GM23248 (cell line): Measurements from ENCODE around the gene APOL2. TPM values are rescaled to one million over a fixed set of nuclear protein-coding genes. Genes with fewer than 3 reads are reported as not detected.

Experiments
- DNase-seq: peaks from one replicate; pipeline ENCODE4 v3.0.0-alpha.2; 2015
- H2AFZ ChIP-seq: fragments of 200-600 bp; sonication (generic); 2 replicates; pipeline ENCODE4 v1.6.1; 2016; ENCODE audit warnings: antibody characterized with exemption
- H3F3A ChIP-seq: fragments of 200-600 bp; sonication (generic); 2 replicates; pipeline ENCODE4 v1.6.1; 2016; ENCODE audit warnings: mild to moderate bottlenecking, antibody characterized with exemption, mixed run types; ENCODE audit not compliant: insufficient read depth
- H3K27ac ChIP-seq: fragments of 200-600 bp; sonication (generic); 2 replicates; pipeline ENCODE4 v1.5.1; 2016; ENCODE audit warnings: mild to moderate bottlenecking
- H3K27me3 ChIP-seq: fragments of 200-600 bp; sonication (generic); replicated peaks from 2 replicates; pipeline ENCODE4 v1.6.1; 2016; ENCODE audit warnings: mild to moderate bottlenecking; ENCODE audit not compliant: insufficient read depth
- H3K36me3 ChIP-seq: fragments of 200-600 bp; sonication (generic); 2 replicates; pipeline ENCODE4 v1.6.1; 2016; ENCODE audit warnings: low read depth, mild to moderate bottlenecking
- H3K4me1 ChIP-seq: fragments of 200-600 bp; sonication (generic); 2 replicates; pipeline ENCODE4 v1.6.1; 2016; ENCODE audit warnings: mild to moderate bottlenecking; ENCODE audit not compliant: insufficient read depth
- H3K4me2 ChIP-seq: fragments of 200-600 bp; sonication (generic); one replicate; pipeline ENCODE4 v1.6.1; 2016; ENCODE audit warnings: mild to moderate bottlenecking; ENCODE audit not compliant: unreplicated experiment
- H3K4me3 ChIP-seq: fragments of 200-600 bp; sonication (generic); 2 replicates; pipeline ENCODE4 v1.5.1; 2016; ENCODE audit warnings: mild to moderate bottlenecking
- H3K79me2 ChIP-seq: fragments of 200-600 bp; sonication (generic); 2 replicates; pipeline ENCODE4 v1.6.1; 2016; ENCODE audit warnings: mild to moderate bottlenecking; ENCODE audit not compliant: insufficient read depth
- H3K9ac ChIP-seq: fragments of 200-600 bp; sonication (generic); 2 replicates; pipeline ENCODE4 v1.6.1; 2016; ENCODE audit warnings: mild to moderate bottlenecking
- H3K9me2 ChIP-seq: fragments of 200-600 bp; sonication (generic); 2 replicates; pipeline ENCODE4 v1.6.1; 2016; ENCODE audit warnings: mixed run types, mild to moderate bottlenecking, moderate library complexity; ENCODE audit not compliant: insufficient read depth
- H3K9me3 ChIP-seq: fragments of 200-600 bp; sonication (generic); one replicate; pipeline ENCODE4 v1.6.1; 2017; ENCODE audit warnings: low read depth
- H4K20me1 ChIP-seq: fragments of 200-600 bp; sonication (generic); 2 replicates; pipeline ENCODE4 v1.6.0; 2016; ENCODE audit not compliant: insufficient read depth
- EZH2 ChIP-seq: fragments of 200-600 bp; sonication (generic); IDR thresholded peaks from 2 replicates; pipeline ENCODE4 v1.6.1; 2018; ENCODE audit warnings: antibody characterized with exemption, mild to moderate bottlenecking; ENCODE audit not compliant: insufficient read depth, poor library complexity, severe bottlenecking
- EZH2phosphoT487 ChIP-seq: fragments of 200-600 bp; sonication (generic); IDR thresholded peaks from 2 replicates; pipeline ENCODE4 v1.6.1; 2018; ENCODE audit warnings: antibody characterized with exemption, moderate library complexity, mild to moderate bottlenecking, low read depth; ENCODE audit not compliant: insufficient read depth
- WGBS, 2 experiments: methylation state at CpG; one replicate each; pipeline ENCODE4 v1.1.6; 2015 to 2017; ENCODE audit warnings: low lambda C conversion rate in 2 of 2, low coverage in 1 of 2; ENCODE audit errors: missing lambda C conversion rate in 2 of 2; 5-methylcytosine and 5-hydroxymethylcytosine counted together
- in situ Hi-C: fragments of 300-500 bp; cut with MboI; formaldehyde crosslinking; loops from 2 replicates; pipeline ENCODE4 v1.15.0; 2020
- polyA plus RNA-seq: library from polyadenylated mRNA; unstranded; fragments of >200 nt; fragmentation: Nextera tagmentation; extraction: Ambion mirVana; gene quantifications from 2 replicates; pipeline ENCODE4 v1.2.1, GENCODE V29; 2016
- total RNA-seq: library from RNA; depleted of rRNA; stranded (reverse); fragments of >200 nt; shearing (Covaris generic); gene quantifications from 2 replicates; pipeline ENCODE4 v1.2.3, GENCODE V29; 2014

APOL2 gene
- total and polyA plus RNA-seq, 2 experiments from 2014 or later = 28.4 to 37.7 TPM

GRCh38 chr22:36259615-36260300, 20.4 kb upstream of the APOL2 start:
- Histone ChIP-seq H4K20me1 (no peaks in the 10 kb centered on the region), H3K4me3 (no peak overlapping the region), H3F3A (peaks cover 5% of the 10 kb centered on the region; the same call in 1 of the 2 replicates), H3K4me2 (no peak overlapping the region), H3K9ac (no peak overlapping the region), H3K27ac (no peak overlapping the region), H3K79me2 (no peaks in the 10 kb centered on the region), H3K36me3 (no peaks in the 10 kb centered on the region), H2AFZ (no peak overlapping the region), H3K27me3 (no peaks in the 10 kb centered on the region), H3K4me1 (peaks cover 3% of the 10 kb centered on the region; the same call in 1 of the 2 replicates), H3K9me2 (no peaks in the 10 kb centered on the region), H3K9me3 (no peaks in the 10 kb centered on the region)
- in situ Hi-C loops = no loop called here
- TF ChIP-seq EZH2phosphoT487 (no peak), EZH2 (no peak)
- WGBS, 2 experiments = 70 to 79% methylated on average over 14 of the region's 14 CpGs
- DNase-seq = no peak

DNA sequence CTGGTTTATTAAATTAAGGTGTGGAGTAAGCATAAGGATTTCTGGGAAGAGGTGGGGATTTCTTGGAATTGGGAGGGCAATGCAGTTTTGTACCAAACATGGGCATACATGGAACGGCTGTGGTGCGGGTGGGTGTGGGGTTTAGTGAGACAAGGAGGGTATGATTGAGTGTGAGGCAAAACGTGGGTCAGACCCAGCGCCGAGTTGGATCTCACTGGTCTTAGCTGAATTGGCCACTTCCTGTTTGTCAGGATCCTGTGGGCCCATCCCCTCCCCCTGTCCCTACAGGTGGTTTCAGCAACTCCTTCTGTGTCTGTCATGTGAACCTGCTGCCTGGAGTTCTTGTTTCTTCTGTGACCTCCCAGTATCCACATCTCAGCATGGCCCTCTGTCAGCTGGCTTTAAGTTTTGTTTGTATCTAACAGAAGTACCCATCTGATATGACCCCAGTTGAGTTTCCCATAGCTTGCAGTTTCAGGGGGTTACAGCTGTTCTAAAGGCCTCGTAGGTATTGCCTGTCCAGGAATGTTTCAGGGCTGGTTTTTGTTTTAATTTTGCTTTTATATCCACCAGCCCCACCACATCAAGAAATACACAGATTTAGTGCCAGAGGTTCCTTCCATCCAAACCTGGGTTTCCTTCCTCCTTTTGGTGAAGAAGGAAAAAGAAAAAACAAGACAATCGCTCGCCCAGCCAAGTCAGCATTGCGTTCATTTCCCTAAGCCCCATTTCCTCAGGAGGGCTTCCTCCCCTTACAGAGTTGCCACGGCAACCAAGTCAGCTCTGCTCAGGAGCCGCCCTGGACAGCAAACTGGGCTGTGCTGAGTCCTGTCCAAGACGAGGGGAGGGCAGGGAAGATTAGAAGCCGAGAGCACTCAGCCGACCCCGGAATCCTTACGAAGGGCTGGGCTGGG, 19.6 kb upstream of the APOL2 start:
- DNase-seq = no peak
- Histone ChIP-seq H3K9me3 (no peaks in the 10 kb centered on the region), H3K9ac (no peak overlapping the region), H3K27me3 (no peaks in the 10 kb centered on the region), H3K4me3 (no peak overlapping the region), H4K20me1 (no peaks in the 10 kb centered on the region), H3K36me3 (no peaks in the 10 kb centered on the region), H3K4me1 (peaks cover 10% of the 10 kb centered on the region), H3K9me2 (no peaks in the 10 kb centered on the region), H2AFZ (no peak overlapping the region), H3K4me2 (no peak overlapping the region), H3F3A (peaks cover 5% of the 10 kb centered on the region; the same call in 1 of the 2 replicates), H3K27ac (no peak overlapping the region), H3K79me2 (no peaks in the 10 kb centered on the region)
- in situ Hi-C loops = no loop called here
- WGBS, 2 experiments = 72 to 83% methylated on average over 15 to 16 of the region's 16 CpGs
- TF ChIP-seq EZH2phosphoT487 = no peak
- no peak for TF ChIP-seq EZH2

GRCh38 chr22:36257948-36258670, 18.8 kb upstream of the APOL2 start:
- TF ChIP-seq EZH2phosphoT487 (no peak), EZH2 (no peak)
- H3K27me3 ChIP-seq = no peaks in the 10 kb centered on the region
- DNase-seq = no peak
- no peak overlapping the region for H3K4me2 ChIP-seq
- peaks cover 18% of the 10 kb centered on the region for H3K4me1 ChIP-seq
- H3K9ac ChIP-seq = no peak overlapping the region
- H3K9me2 ChIP-seq = no peaks in the 10 kb centered on the region
- no peaks in the 10 kb centered on the region for H4K20me1 ChIP-seq
- no peak overlapping the region for H3K4me3 ChIP-seq
- no peaks in the 10 kb centered on the region for H3K9me3 ChIP-seq
- no peaks in the 10 kb centered on the region for H3K36me3 ChIP-seq
- H2AFZ ChIP-seq = no peak overlapping the region
- H3F3A ChIP-seq = peaks cover 5% of the 10 kb centered on the region; the same call in 1 of the 2 replicates
- 85 to 91% methylated on average over 13 of the region's 13 CpGs for WGBS, 2 experiments
- H3K27ac ChIP-seq = no peak overlapping the region
- in situ Hi-C loops = no loop called here
- no peaks in the 10 kb centered on the region for H3K79me2 ChIP-seq

DNA sequence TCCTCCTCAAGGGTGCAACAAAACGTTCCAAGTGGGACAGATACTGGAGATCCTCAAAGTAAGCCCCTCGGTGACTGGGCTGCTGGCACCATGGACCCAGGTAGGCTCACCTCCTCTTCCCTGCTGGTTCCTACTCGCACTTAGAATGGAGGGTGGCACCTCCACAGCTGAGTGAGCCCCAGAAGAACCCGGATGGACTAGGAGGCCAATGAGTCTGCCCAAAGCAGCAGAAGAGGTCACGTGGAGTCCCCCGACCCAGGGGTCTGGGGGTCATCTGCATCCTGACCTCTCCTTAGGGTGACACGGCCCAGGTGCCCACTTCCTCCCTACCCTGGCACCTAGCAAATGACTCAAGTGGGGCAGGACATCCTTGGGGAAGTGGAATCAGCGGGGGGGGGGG, 18.0 kb upstream of the APOL2 start:
- Histone ChIP-seq H3K27ac (no peak overlapping the region), H2AFZ (no peak overlapping the region), H3K4me2 (no peak overlapping the region), H3K4me1 (peaks cover 19% of the 10 kb centered on the region), H3K79me2 (no peaks in the 10 kb centered on the region), H3K27me3 (no peaks in the 10 kb centered on the region), H3K9me2 (no peaks in the 10 kb centered on the region), H3K9me3 (no peaks in the 10 kb centered on the region), H3F3A (peaks cover 5% of the 10 kb centered on the region; the same call in 1 of the 2 replicates), H3K4me3 (no peak overlapping the region), H4K20me1 (no peaks in the 10 kb centered on the region), H3K9ac (no peak overlapping the region), H3K36me3 (no peaks in the 10 kb centered on the region)
- TF ChIP-seq EZH2 = no peak
- TF ChIP-seq EZH2phosphoT487 = no peak
- in situ Hi-C loops = no loop called here
- no peak for DNase-seq
- whole genome bisulfite sequencing, 2 experiments = 79 to 82% methylated on average over 7 to 8 of the region's 8 CpGs
